ENCODE results near the gene CIAO1. TPM values are rescaled to one million over a fixed set of nuclear protein-coding genes. Genes with fewer than 3 reads are reported as not detected.

CIAO1 gene
- total RNA-seq, 1 donor from 2014 or later: 55.9 TPM

DNA sequence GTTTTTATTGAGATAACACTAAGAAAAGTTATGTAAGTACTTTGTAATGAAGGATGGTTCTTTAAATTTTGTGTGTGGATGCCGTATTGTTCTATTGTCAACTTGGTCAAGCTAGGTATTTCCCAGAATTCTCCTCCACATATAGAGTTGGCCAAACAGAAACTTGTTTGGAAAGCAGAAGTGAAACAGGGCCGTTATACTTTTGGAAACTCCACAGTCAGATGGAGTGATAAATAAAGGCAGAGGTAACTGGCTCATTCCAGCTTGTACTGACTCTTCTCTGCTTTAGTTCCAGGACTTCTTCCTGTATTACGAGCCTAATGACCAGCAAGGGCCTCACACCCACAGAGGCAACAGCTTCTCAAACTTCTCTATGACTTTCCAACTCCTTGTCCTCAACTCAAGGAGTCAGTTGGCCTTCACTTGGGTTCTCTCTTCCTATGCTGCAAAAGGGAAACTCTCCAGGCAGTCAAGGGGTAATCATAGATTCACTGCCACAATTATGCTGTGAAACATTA, 41.0 kb upstream of the CIAO1 start:
- TF ChIP-seq, protein P1, sequence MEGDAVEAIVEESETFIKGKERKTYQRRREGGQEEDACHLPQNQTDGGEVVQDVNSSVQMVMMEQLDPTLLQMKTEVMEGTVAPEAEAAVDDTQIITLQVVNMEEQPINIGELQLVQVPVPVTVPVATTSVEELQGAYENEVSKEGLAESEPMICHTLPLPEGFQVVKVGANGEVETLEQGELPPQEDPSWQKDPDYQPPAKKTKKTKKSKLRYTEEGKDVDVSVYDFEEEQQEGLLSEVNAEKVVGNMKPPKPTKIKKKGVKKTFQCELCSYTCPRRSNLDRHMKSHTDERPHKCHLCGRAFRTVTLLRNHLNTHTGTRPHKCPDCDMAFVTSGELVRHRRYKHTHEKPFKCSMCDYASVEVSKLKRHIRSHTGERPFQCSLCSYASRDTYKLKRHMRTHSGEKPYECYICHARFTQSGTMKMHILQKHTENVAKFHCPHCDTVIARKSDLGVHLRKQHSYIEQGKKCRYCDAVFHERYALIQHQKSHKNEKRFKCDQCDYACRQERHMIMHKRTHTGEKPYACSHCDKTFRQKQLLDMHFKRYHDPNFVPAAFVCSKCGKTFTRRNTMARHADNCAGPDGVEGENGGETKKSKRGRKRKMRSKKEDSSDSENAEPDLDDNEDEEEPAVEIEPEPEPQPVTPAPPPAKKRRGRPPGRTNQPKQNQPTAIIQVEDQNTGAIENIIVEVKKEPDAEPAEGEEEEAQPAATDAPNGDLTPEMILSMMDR (IDR thresholded peaks at IDR 0.05): no peak
- TF ChIP-seq EZH2 (IDR thresholded peaks at IDR 0.05) (no peak), EZH2phosphoT487 (IDR thresholded peaks at IDR 0.05) (no peak)
- H3K36me3 Mint-ChIP-seq: no peaks in the 10 kb centered on the region
- H3K27ac ChIP-seq: no peak overlapping the region

DNA sequence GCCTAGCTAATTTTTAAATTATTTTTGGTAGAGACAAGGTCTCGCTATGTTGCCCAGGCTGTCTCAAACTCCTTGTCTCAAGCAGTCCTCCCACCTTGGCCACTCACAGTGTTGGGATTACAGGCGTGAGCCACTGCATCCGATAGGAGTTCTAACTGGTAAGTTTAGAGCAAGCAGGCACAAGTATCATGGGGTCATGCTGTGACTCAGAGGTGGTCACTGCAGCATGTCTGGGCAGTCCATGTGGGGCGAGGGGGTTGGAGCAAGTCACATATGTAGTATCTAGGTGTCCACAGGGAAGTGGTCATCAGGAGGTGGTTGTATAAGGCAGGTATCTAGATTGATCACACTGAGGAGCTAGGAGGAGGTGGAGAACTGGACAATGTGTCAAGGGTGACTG, 34.7 kb upstream of the CIAO1 start:
- H3K4me3 ChIP-seq: no peak overlapping the region
- no peak overlapping the region for H3K27ac ChIP-seq
- H3K79me2 ChIP-seq (ENCODE audit: low read depth): no peaks in the 10 kb centered on the region
- peaks cover 2% of the 10 kb centered on the region for H3K9me3 Mint-ChIP-seq
- no peak overlapping the region for H3K4me2 ChIP-seq
- H3K9ac ChIP-seq: no peak overlapping the region
- peaks cover 2% of the 10 kb centered on the region for H3K4me1 Mint-ChIP-seq
- peaks cover 2% of the 10 kb centered on the region for H3K27me3 Mint-ChIP-seq (ENCODE audit: insufficient read depth, low read depth)
- no peaks in the 10 kb centered on the region for H3K36me3 ChIP-seq
- no peak for DNase-seq (ENCODE audit: low spot score)
- no peaks in the 10 kb centered on the region for H3K4me1 ChIP-seq
- no peaks in the 10 kb centered on the region for H3K9me3 ChIP-seq (ENCODE audit: low read depth)
- no peak for TF ChIP-seq EZH2phosphoT487 (IDR thresholded peaks at IDR 0.05)
- TF ChIP-seq, protein P1 (IDR thresholded peaks at IDR 0.05): no peak
- no peak for TF ChIP-seq EZH2 (IDR thresholded peaks at IDR 0.05)
- H3F3A ChIP-seq (ENCODE audit: low read depth): no peaks in the 10 kb centered on the region
- no peak overlapping the region for H3K27ac Mint-ChIP-seq
- H3K4me3 Mint-ChIP-seq: no peak overlapping the region
- H3K36me3 Mint-ChIP-seq: no peaks in the 10 kb centered on the region
- no peaks in the 10 kb centered on the region for H4K20me1 ChIP-seq (ENCODE audit: low read depth)
- H3K27me3 ChIP-seq: no peaks in the 10 kb centered on the region
- H2AFZ ChIP-seq (replicated peaks): no peak overlapping the region

More for the DNA sequence above, 41.0 kb upstream of the CIAO1 start:
- no peak overlapping the region for H3K27ac Mint-ChIP-seq
- Histone ChIP-seq H3K9me3 (ENCODE audit: low read depth) (no peaks in the 10 kb centered on the region), H3K4me2 (no peak overlapping the region), H3K9ac (no peak overlapping the region), H4K20me1 (ENCODE audit: low read depth) (no peaks in the 10 kb centered on the region), H3K36me3 (no peaks in the 10 kb centered on the region), H3K4me1 (peaks cover 12% of the 10 kb centered on the region), H3K27me3 (no peaks in the 10 kb centered on the region), H3F3A (ENCODE audit: low read depth) (no peaks in the 10 kb centered on the region), H2AFZ (replicated peaks) (no peak overlapping the region), H3K79me2 (ENCODE audit: low read depth) (no peaks in the 10 kb centered on the region), H3K4me3 (no peak overlapping the region)
- H3K27me3 Mint-ChIP-seq (ENCODE audit: insufficient read depth, low read depth): peaks cover 5% of the 10 kb centered on the region
- H3K4me1 Mint-ChIP-seq: no peaks in the 10 kb centered on the region
- DNase-seq (ENCODE audit: low spot score): no peak
- no peaks in the 10 kb centered on the region for H3K9me3 Mint-ChIP-seq
- H3K4me3 Mint-ChIP-seq: no peak overlapping the region

DNA sequence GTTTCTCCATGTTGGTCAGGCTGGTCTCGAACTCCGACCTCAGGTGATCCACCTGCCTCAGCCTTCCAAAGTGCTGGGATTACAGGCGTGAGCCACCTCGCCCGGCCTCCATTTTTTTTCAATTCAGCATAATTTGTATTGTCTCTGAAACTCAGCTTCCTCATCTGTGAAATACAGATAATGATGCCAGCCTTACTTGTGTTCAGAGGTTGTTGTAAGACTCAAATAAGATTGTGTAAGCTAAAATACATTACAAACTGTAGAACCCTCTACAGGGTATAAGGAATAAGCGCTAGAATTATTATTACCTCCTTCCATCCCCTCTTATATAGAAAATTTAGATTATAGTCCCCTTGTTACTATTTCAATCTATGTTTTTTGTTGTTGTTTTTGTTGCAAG, 32.6 kb upstream of the CIAO1 start:
- H3K27me3 ChIP-seq: no peaks in the 10 kb centered on the region
- H3F3A ChIP-seq (ENCODE audit: low read depth): no peaks in the 10 kb centered on the region
- H3K27me3 Mint-ChIP-seq (ENCODE audit: insufficient read depth, low read depth): peaks cover 2% of the 10 kb centered on the region
- peaks cover 2% of the 10 kb centered on the region for H3K4me1 Mint-ChIP-seq
- H3K27ac Mint-ChIP-seq: no peak overlapping the region
- H2AFZ ChIP-seq (replicated peaks): no peak overlapping the region
- H3K4me2 ChIP-seq: no peak overlapping the region
- H3K36me3 Mint-ChIP-seq: no peaks in the 10 kb centered on the region
- no peak overlapping the region for H3K27ac ChIP-seq
- no peaks in the 10 kb centered on the region for H4K20me1 ChIP-seq (ENCODE audit: low read depth)
- H3K9me3 ChIP-seq (ENCODE audit: low read depth): no peaks in the 10 kb centered on the region
- H3K79me2 ChIP-seq (ENCODE audit: low read depth): no peaks in the 10 kb centered on the region
- no peak overlapping the region for H3K9ac ChIP-seq
- H3K4me3 ChIP-seq: no peak overlapping the region
- H3K36me3 ChIP-seq: no peaks in the 10 kb centered on the region
- H3K4me1 ChIP-seq: no peaks in the 10 kb centered on the region
- no peak for DNase-seq (ENCODE audit: low spot score)
- TF ChIP-seq, protein P1 (IDR thresholded peaks at IDR 0.05): no peak
- TF ChIP-seq EZH2 (IDR thresholded peaks at IDR 0.05) (no peak), EZH2phosphoT487 (IDR thresholded peaks at IDR 0.05) (no peak)
- peaks cover 2% of the 10 kb centered on the region for H3K9me3 Mint-ChIP-seq
- no peak overlapping the region for H3K4me3 Mint-ChIP-seq
